HG02840 (cell line): Measurements from ENCODE around the gene ITPK1.

ENCODE experiments used
- ATAC-seq: cut with Tn5 transposase; IDR thresholded peaks from one replicate; pipeline ENCODE4 v1.9.1; 2021; ENCODE audit warnings: mild to moderate bottlenecking, moderate library complexity, moderate number of reproducible peaks; ENCODE audit not compliant: unreplicated experiment, low FRiP score

ITPK1 gene

DNA sequence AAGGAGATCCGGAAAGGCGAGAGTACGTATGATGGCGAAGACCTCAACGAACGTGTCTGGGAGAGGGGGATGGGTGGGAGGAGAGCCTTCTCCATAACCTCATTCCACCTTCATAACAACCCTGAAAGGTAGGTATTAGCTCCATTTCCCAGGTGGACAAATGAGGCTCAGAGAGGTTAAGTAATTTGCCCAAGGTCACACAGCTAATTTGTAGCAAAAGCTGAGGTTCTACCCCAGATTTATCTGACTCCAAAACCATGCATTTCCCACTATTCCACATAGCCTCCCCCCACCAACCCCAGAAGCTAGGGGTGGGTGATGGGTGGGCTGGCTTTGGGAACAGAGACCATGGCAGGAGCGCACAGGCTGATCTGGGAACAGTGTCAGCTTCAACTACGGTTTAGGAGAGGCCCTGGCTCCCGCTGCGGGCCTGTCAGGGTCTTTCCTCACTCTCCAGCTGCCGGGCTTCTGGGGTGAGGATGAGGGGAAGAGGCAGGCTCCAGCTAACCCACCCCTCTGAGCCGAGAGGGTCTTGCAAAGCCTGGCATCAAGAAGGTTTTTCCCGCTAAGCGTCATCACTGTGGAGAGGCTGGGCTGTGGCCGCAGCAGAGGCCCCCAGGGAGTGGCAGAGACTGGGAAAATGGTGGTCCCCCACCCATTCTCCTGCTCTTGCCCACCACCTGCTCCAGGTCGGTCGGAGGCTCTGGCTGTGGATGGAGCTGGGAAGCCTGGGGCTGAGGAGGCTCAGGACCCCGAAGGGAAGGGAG is 183.9 kb downstream of the ITPK1 start:
- ATAC-seq: no peak

DNA sequence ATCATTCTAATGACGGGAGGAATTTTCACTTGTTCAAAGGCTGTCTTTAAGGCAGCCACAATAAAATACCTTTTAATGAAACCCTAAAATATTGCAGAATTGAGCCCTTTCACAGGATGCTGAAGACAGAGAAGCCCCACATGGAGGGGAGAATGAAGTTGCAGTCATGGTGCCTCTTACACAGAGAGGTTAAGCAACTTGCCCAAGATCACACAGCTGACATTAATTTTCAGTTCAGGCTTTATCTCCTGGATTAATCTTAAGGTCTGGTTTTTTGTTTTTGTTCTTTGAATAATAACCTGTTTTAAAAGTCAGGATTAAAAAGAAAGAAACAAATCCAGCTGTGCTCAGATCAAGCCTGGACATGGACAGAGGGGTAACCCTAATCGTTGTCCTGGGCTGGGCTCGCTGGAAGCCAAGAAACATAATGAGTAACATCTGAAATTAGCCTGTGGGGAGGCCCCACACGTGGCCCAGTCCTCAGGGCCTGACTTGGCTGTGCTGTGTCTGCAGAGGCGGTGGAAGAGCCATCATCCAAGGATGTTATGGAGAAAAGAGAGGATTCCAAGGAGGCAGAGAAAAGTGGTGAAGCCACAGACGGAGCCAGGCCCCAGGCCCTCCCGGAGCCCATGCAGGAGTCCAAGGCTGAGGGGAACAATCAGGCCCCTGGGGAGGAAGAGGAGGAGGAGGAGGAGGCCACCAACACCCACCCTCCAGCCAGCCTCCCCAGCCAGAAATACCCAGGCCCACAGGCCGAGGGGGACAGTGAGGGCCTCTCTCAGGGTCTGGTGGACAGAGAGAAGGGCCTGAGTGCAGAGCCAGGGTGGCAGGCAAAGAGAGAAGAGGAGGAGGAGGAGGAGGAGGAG is 184.8 kb downstream of the ITPK1 start:
- ATAC-seq: no peak

DNA sequence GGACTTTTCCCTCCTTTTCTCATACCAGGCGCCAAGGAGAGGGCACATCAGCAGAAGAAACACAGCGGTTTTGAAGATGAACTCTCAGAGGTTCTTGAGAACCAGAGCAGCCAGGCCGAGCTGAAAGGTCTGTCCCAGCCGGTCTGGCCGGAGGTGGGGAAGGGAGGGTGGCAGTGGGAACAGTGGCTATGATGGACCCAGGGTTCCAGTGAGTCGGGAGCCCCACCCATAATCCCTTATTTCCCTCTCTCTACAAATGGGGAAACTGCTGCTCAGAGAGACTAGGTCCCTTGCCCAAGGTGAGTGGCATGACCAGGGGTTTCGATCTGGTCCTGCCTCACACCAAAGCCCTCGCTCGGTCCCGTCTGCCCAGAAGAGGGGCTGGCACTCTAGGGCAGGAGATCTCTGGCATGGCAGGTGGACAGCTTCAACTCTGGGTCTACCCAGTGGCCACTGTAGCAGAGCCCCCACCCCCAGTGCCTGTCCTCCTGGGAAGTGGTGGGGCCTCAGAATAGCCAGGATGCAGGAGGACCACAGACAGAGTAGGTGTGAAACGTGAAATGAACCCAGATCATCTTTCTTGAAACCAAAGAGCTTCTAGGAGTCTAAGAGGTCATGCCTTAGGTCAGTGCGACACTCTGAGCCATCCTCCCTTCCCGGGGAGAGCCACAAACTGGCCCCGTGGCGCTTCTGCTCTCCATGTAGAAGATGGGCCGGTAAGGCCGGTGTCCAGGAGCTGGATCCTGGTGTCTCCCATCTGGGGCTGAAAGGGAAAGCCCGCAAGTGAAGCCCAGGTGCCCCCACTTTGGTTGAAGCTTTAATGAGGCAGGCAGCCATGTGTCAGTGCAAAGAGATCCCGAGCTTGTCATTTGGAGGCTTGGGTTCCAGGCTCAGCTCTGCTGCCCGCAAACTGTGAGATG is 185.8 kb downstream of the ITPK1 start:
- no peak for ATAC-seq

DNA sequence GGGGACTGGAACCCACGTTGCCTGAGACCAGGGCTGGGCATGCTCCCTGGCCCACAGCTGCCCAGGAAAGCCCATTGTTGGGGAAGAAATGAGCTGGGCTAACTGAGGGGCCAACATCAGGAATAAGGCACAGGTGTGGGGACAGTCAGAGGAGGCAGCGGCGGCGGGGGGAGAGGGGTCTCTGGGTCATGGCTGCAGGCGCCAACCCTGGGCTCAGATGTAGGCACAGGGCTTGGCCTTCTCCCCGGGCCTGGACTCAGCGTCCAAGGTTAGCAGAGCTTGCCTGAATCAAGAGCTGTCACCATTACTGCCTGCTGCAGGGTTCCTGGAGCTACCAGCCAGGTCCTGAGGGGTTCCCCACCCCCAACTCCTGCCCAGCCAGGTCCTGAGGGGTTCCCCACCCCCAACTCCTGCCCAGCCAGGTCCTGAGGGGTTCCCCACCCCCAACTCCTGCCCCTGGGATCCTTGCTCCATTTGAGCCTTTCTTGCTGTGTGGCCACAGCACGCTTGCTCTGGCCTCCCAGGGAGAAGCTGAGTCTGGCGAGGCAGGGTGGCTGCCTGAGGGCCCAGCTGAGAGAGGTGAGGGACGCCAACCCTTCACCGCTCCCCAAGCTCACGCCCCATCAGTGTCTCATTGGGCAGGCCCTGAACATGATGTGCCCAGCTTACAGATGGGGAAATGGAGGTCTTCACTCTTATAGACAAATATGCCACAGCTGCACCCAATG is 186.6 kb downstream of the ITPK1 start:
- no peak for ATAC-seq

DNA sequence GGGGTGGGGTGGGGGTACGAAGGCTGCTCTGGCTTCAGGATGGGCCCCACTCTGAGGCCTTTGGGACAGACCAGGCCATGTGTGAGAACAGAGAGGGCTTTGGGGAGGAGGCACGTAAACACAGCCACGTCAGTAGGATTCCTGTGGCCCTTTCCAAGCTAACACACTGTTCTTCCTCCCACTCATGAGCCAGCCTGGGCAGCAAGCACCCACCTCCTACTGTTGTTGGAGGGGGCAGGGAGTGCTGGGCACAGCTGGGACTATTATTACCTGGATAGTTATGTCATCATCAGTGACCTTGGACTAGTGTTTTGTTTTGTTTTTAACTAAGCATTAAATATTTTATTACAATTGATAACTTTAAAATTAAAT is 187.5 kb downstream of the ITPK1 start:
- no peak for ATAC-seq

DNA sequence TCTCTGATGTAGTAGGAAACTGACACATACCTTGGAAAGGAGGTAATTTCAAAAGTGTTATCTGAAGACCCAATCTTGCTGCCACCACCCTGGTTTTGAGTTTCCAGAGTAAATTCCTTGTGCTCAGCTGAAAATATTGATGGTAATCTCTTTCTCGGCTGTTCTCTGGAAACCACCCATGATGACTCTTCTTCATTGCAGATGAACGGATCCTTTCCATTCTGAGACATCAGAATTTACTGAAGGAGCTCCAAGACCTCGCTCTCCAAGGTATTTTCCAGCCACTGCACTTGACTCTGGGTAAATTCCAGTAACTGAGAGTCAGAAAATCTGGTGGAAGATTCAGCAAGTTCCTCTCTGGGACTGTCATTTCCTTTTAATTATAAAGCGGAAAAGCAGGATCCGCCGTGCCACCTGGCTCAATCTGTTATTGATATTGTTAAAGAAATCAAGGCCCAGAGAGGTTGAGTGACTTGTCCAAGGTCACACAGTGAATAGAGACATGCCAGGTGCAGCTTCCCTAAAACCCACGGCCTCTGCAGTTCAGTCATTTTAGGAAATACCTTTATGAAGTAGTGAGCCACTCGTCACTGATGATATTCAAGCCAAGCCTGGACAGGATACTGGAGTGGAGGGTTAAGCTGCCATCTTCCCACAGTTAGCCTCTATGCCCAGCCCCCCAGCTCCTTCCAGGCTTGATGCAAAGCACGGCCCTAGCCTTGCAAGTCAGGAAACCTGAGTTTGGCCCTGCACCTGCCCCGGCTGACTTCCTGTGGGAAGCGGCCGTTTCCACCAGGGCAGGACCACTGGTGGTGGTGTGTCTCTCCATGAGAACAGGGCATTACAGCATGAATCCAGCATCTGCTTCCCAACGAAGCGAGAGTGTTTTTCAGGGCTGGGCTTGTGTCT is 188.1 kb downstream of the ITPK1 start:
- ATAC-seq: no peak

DNA sequence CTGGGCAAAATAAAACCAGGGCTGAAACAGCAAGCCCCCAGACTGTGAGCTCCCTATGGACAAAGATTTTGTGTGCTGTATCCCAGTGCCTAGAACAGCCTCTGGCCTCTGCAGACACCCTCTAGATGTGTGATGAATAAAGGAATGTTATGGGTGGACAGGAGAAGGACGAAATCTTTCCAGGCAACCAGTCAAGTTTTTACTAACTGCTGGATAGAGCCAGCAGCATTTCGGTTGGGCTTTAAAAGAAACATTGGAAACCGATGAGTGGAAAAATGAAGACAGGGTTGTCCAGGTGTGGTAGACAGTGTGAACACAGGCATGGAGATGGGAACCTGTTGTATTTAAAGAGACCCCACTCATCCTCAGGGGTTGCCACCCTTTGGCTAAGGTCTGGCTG is 188.8 kb downstream of the ITPK1 start:
- ATAC-seq: no peak

DNA sequence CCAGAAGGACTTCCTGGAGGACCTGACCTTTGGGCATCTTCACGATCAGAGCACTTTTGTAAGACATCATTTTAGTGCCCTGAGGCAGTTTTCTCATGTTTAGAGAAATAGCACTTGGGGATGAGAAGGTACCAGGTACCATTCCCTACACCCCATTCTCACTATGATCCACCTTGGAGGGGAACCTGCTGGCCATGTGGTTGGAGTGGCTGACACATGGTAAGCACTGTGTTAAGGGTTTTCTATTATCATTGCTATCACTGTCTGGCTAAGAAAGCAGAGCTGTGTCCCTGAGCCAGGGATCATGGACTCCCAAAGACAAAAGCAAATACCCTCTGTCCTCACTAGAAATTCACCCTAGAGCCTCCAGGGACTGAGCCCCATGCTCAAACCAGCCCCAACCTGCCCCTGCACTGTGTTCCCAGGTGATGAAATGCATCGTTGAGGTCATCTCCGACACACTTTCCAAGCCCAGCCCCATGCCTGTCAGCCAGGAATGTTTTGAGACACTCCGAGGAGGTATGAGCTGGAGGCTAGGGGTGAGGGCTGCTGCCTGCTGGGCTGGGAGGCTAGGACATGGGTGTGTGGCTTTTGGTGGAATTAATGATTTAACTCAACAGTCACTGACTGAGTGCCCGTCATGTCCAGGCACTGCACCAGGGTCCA is 189.4 kb downstream of the ITPK1 start:
- ATAC-seq: no peak

DNA sequence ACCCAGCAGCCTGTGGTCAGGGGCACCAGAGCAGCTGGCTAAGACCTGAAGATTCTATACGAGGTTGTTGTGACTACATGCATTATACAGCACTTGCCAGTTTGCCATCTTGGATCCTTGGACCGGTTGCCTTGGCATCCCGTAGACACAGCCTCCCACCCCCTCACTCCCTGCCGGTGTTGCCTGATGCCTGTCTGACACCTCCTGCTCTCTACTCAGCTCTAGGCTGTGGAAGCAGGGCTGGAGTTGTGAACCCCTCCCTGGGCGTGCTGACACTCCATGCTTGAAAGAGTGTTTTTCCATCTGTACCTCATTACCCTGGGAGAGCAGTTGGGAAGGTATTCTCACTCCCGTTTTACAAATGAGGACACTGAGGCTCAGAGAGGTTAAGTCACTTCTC is 190.3 kb downstream of the ITPK1 start:
- no peak for ATAC-seq

DNA sequence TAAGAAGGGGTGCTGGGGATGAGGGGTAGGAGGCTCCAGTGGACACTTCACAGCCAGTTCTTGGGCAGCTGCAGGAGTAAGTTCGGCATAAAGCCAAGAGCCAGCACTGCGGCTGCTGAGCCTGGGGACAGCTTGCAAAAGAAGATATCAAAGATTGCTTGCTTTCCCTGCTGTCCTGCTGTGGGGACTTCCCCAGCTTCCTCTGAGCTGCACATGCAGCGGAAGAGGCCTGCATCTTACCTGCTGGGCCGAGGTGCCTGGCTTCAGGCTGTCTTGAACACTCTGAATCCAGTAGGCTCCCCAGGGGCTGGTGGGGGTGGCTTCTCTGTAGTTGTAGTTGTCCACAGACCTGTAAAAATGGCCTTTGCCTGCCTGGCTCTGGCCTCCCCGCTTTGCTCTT is 191.5 kb downstream of the ITPK1 start:
- ATAC-seq: no peak

DNA sequence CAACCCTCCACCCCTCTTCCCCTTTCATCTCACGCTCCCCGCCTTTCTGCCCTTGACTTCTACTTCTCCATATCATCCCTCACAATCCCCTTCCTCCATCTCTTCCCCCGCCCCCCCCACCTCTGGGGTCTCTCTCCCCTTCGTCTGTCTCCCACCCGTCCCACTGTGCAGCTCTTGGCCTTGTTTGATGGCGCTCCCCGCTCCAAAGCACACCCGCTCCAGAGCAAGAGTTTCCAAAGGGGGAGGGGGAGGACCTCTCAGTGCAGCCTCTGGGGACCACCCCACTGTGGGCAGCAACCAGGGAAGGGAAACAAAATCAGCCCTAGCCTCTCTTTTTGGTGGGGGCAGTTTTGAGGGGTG is 192.0 kb downstream of the ITPK1 start:
- ATAC-seq: no peak

DNA sequence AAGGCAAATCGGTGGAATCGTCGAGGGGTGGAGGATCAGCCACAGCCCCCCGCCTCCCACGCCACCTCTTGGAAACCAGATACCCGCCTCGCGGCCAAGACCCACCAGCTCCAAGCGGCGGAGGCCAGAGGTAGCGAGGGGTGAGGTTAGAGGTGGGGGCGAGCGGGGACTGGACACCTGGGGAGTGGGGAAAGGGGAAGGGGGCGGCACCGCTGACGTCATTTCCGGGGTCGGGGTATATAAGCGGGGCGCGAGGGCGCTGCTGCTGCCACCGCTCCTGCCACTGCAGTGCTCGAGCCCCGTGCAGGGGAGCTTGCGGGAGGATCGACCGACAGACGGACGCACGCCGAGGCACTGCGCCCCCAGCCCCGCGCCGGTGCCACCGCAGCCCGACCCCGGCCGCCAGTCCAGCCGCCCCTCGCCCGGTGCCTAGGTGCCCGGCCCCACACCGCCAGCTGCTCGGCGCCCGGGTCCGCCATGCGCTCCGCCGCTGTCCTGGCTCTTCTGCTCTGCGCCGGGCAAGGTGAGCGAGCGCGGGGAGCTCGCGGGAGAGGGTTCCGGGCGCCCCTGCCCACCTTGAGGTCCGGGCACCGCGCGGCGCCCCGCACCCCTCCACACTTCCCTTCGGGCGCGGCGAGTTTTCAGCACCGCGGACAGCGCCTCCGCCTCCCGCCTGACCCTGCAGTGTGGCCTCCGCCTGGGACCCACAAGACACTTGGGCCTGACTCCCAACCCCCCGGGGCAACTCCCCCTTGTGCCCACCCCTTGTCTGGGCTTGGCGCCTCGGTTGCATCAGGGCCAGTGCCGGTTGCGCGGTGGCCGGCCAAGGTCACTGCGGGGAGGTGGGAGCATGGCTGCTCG is 192.6 kb downstream of the ITPK1 start, which contains the start of gene CHGA:
Gene CHGA (plus strand): TSS at position 268 of the 861 bp plus-strand sequence. CDS start 210 bp downstream, at position 478.
- no peak for ATAC-seq

DNA sequence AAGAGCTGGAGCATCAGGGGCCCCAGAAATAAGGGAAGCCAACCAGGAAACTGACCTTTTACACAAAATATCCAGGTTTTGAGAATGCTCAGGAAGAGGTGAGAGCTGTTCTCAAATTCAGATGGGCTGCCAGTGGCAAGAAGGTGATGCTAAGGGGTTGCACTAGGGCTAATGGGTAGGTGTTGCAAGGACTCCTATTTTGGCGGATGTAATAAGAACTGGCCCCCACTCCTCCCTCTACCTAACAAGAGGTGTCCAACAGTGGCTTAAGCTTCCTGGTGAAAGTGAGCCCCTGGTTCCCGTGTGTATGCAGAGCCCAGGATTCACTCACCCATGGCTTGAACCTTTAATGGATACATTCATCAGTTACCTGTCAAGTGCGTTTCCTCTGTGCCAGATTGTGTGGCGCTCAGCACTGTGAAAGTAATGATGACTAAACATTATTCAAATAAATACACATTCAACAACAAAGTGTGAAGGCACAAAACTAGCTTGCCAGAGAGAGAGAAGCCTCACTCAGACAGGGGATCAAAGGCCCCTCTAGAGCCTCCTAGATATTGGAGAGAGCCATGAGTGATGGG is 193.5 kb downstream of the ITPK1 start:
- no peak for ATAC-seq

DNA sequence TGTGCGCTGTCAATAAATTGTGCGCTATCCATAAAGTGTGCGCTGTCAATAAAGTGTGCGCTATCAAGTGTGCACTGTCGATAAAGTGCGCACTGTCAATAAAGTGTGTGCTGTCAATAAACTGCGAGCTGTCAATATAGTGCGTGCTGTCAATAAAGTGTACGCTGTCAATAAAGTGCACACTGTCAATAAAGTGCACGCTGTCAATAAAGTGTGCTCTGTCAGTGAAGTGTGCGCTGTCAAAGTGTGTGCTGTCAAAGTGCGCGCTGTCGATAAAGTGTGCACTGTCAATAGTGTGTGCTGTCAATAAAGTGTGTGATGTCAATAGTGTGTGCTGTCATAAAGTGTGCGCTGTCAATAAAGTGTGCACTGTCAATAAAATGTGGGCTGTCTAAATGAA is 195.7 kb downstream of the ITPK1 start:
- ATAC-seq: no peak

DNA sequence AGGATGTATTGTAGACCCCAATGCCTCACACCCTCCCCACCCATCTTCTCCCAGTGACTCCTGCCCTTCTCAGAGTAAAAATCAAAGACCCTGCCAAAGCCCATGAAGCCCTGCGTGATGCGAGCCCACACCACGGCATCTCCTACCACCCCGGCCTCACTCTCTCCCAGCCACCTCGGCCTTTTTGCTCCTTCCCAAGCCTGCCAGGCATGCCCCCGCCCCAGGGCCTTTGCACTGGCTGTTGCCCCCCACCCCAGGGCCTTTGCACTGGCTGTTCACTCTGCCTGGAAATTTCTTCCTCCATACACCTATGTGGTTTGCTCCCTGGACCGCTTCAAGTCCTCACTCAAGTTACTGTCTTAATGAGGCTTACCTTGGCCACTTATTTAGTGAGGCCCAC is 197.8 kb downstream of the ITPK1 start:
- ATAC-seq: no peak

DNA sequence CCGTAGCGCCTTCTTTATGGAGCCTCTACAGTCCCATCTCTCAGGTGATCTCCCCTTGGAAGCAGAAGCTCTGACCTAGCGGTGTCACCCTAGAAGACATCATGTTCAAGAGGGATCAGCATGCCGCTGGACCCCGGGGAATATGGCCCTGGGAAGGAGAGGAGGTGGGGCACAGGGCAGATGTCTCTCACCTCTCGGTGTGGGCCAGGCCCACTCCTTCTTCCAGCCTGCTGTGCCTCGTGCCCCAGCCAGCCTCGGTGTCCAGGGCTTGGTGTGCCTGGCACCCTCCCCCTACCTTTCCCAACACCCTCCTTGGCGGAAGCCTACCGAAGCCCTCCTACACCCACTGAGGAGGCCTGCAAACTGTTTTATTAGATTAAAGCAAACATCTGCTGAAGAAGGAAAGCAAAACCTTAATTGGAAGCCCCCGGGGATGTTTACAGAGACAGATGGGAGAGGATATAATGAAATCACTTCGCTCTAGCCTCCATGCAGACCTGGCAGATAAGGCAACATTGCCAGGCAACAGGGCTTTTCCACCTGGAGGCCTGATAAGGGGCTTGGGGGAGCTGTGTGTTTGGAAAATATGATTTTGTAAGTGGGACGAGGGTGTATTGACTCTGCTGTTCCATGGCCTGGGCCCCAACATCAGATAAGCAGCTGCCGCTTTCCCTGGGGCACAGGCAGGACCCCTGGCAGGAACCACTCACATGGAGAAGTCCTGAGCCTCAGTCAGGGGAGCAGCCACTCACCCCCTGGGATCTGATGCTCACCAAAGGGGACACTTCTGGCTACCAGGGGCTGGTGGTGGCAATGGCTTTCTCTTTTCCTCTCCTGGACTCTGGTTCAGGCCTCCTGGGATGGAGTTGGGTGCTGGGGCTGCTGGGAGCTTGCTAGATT is 198.4 kb downstream of the ITPK1 start:
- ATAC-seq: no peak
